ENCODE results near the gene CCDC191. TPM values are rescaled to one million over a fixed set of nuclear protein-coding genes. Genes with fewer than 3 reads are reported as not detected.
A peak's percentile ranks its signal among the peaks of the same experiment; 100 is the strongest.

Gene CCDC191, protein sequence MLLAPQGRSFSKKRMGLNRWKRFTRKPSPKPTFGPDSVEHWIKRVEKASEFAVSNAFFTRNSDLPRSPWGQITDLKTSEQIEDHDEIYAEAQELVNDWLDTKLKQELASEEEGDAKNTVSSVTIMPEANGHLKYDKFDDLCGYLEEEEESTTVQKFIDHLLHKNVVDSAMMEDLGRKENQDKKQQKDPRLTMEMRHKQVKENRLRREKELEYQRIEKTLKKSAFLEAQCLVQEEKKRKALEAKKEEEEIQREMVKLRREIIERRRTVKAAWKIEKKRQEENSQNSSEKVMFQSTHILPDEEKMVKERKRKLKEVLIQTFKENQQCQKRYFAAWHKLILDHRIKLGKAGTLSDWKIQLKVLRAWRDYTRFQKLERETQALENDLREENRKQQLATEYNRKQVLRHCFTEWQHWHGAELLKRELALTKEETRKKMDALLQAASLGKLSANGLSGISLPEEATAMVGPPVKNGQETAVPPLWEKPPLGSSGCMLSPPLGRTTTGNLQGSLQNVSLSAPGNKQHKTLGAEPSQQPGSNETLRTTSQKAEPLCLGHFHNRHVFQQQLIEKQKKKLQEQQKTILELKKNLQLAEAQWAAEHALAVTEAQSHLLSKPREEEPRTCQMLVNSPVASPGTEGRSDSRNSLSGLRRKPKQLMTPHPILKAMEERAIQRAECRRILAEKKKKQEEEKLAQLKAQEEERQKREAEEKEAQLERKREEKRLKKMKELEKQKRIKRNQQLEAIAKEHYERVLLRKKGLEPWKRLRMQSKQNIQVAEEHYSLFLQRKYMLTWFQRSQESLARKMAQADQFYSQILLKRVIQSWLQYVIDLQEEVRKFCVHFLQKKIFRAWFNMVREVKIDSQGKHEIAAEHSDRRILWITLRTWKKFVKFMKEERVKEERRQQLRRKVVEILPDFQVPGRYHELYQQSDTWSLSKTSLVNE
- 10 to 100 TPM in 3 of 6 donors, 1 to 10 TPM in 3; 3.8 to 27.2 (median 9.1) TPM for total RNA-seq

DNA sequence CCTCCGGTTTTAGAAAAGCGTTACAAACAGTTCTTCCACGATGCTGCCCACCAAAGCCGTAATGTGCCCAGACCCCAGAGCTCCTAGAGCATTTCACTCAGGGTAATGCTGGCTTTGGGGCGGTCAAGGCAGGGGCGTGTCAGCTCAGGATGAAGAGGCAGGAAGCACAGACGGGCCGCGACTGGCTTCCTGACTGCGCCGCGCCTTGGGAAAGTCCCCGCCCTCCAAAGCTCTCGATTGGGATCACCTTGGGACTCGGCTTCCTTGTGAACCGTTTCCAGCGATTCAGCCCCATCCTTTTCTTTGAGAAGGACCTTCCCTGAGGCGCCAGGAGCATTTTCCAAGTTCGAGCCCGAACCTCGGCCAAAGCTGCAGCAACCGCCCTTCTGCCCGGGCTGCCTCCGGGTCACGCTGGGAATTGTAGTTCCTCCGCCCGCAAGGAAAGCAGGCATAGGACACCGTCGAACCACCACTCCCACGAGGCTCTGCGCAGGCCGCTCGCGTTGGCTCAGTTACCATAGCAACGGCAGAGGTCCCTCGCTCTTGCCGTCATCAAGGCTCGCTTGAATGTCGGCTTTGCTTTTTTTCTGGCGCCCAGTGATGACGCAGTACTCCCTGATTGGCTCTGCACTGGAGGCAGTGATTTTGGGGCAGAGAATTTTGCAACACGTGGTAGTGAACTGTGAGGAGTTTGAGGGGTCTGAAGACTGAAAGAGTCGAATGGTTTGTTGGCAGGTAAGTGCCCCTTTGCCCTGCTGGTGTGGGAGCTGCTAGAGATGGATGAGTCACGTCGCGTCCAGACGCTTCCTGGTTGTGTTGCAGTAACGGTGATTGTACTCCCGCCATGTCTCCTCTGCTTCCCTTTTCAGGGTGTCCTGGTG lies at the start of gene CCDC191, which contains the start of gene QTRT2:
TSS of gene CCDC191 (minus strand) at position 397 of the 881 bp plus-strand sequence. CDS start at position 337, 60 bp downstream.
TSS of gene QTRT2 (plus strand) at position 608 of the 881 bp plus-strand sequence. CDS start 8,521 bp downstream, outside the sequence.
- Histone ChIP-seq H3K27me3 (no peaks in the 10 kb centered on the region), H3K27ac (peak within 1 kb of the TSS; percentile 79 to 83 (median 82)), H3K9me3 (no peaks in the 10 kb centered on the region), H3K4me3 (peak within 1 kb of the TSS; percentile 61 to 91 (median 81)), H3K36me3 (no peaks in the 10 kb centered on the region), H3K4me1 (peaks cover 12 to 31% (median 19%) of the 10 kb centered on the region in 4 donors)
- peak in 2 of 4 donors; percentile 37 to 60 for TF ChIP-seq POLR2A (IDR thresholded peaks at IDR 0.05)
- TF ChIP-seq, protein P1, sequence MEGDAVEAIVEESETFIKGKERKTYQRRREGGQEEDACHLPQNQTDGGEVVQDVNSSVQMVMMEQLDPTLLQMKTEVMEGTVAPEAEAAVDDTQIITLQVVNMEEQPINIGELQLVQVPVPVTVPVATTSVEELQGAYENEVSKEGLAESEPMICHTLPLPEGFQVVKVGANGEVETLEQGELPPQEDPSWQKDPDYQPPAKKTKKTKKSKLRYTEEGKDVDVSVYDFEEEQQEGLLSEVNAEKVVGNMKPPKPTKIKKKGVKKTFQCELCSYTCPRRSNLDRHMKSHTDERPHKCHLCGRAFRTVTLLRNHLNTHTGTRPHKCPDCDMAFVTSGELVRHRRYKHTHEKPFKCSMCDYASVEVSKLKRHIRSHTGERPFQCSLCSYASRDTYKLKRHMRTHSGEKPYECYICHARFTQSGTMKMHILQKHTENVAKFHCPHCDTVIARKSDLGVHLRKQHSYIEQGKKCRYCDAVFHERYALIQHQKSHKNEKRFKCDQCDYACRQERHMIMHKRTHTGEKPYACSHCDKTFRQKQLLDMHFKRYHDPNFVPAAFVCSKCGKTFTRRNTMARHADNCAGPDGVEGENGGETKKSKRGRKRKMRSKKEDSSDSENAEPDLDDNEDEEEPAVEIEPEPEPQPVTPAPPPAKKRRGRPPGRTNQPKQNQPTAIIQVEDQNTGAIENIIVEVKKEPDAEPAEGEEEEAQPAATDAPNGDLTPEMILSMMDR (IDR thresholded peaks at IDR 0.05), result peak in 2 of 6 experiments; percentile 3 to 36
- peak in 1 of 4 donors; percentile 2 for TF ChIP-seq EP300 (IDR thresholded peaks at IDR 0.05)
- TF ChIP-seq POLR2AphosphoS5 (IDR thresholded peaks at IDR 0.05), result peak; percentile 8 to 84
- peak; percentile 93 to 99 for DNase-seq
- WGBS, 2 donors, result 0 to 1% methylated on average over 16 to 47 of the region's 49 CpGs
- peak; percentile 100 for ATAC-seq (ENCODE audit: low FRiP score in 2 of 2)

DNA sequence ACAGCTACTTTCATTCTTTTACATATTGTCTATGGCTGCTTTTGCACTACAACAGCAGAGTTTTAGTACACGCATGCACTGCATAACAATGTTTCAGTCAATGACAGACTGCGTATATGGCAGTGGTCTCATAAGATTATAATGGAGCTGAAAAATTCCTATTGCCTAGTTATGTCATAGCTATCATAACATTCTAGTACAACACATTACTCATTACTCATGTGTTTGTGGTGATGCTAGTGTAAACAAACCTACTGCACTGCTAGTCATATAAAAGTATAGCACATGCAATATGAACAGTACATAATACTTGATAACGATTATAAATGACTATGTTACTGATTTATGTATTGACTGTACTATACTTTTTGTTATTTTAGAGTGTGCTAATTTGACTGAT lies 48.1 kb upstream of the CCDC191 start:
- no peak overlapping the region for H3K27ac ChIP-seq
- no peaks in the 10 kb centered on the region for H3K36me3 ChIP-seq
- no peaks in the 10 kb centered on the region for H3K9me3 ChIP-seq
- no peak overlapping the region for H3K4me3 ChIP-seq
- 95 to 98% methylated on average over 3 of the region's 3 CpGs for WGBS, 2 donors
- ATAC-seq (ENCODE audit: low FRiP score in 2 of 2), result no peak
- DNase-seq, result no peak
- H3K4me1 ChIP-seq, result no peaks in the 10 kb centered on the region
- H3K27me3 ChIP-seq, result no peaks in the 10 kb centered on the region
- TF ChIP-seq POLR2AphosphoS5 (IDR thresholded peaks at IDR 0.05) (no peak), EP300 (IDR thresholded peaks at IDR 0.05) (no peak), POLR2A (IDR thresholded peaks at IDR 0.05) (no peak)
- TF ChIP-seq, protein P1 (IDR thresholded peaks at IDR 0.05), result no peak

GRCh38 chr3:114103858-114104257 lies 47.5 kb upstream of the CCDC191 start:
- no peaks in the 10 kb centered on the region for H3K9me3 ChIP-seq
- WGBS, 2 donors, result 85 to 89% methylated on average over 4 of the region's 4 CpGs
- no peaks in the 10 kb centered on the region for H3K4me1 ChIP-seq
- no peaks in the 10 kb centered on the region for H3K36me3 ChIP-seq
- no peak overlapping the region for H3K27ac ChIP-seq
- no peak for TF ChIP-seq POLR2AphosphoS5 (IDR thresholded peaks at IDR 0.05)
- no peak for TF ChIP-seq EP300 (IDR thresholded peaks at IDR 0.05)
- TF ChIP-seq POLR2A (IDR thresholded peaks at IDR 0.05), result no peak
- TF ChIP-seq, protein P1 (IDR thresholded peaks at IDR 0.05), result no peak
- H3K27me3 ChIP-seq, result no peaks in the 10 kb centered on the region
- DNase-seq, result no peak
- ATAC-seq (ENCODE audit: low FRiP score in 2 of 2), result no peak
- H3K4me3 ChIP-seq, result no peak overlapping the region

DNA sequence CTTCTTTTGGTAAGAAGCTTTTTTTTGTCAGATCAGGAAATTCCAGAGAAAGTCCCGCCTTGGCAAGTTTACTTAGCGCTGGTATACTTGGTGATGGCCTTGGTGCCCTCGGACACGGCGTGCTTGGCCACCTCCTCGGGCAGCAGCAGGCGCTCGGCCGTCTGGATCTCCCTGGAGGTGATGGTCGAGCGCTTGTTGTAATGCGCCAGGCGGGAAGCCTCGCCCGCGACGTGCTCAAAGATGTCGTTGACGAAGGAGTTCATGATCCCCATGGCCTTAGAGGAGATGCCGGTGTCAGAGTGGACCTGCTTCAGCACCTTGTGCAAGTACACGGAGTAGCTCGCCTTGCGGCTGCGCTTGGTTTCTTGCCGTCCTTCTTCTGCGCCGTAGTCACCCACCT lies 46.9 kb upstream of the CCDC191 start:
- Histone ChIP-seq H3K27ac (no peak overlapping the region), H3K4me3 (no peak overlapping the region), H3K27me3 (no peaks in the 10 kb centered on the region), H3K9me3 (no peaks in the 10 kb centered on the region), H3K36me3 (no peaks in the 10 kb centered on the region), H3K4me1 (no peaks in the 10 kb centered on the region)
- ATAC-seq (ENCODE audit: low FRiP score in 2 of 2) (no peak), DNase-seq (peak in 1 of 2 donors; percentile 74)
- no peak for TF ChIP-seq EP300 (IDR thresholded peaks at IDR 0.05)
- TF ChIP-seq POLR2AphosphoS5 (IDR thresholded peaks at IDR 0.05), result no peak
- TF ChIP-seq, protein P1 (IDR thresholded peaks at IDR 0.05), result no peak
- TF ChIP-seq POLR2A (IDR thresholded peaks at IDR 0.05), result no peak
- WGBS, 2 donors, result 95 to 96% methylated on average over 21 to 24 of the region's 27 CpGs
